Neuronal stem cell (in vitro differentiated cells): ENCODE data around the gene LRRC75B.
A peak's percentile ranks its signal among the peaks of the same experiment; 100 is the strongest.
"Not testable (repeated sequence)": the region's sequence is repeated elsewhere in the genome, so short reads cannot be mapped to it uniquely, and the experiment has no call there.

Source experiments
- DNase-seq: peaks from one replicate; pipeline ENCODE4 v3.0.0-alpha.2; 2013; ENCODE audit warnings: low spot score
- H2AFZ ChIP-seq: one replicate; pipeline ENCODE4 v1.6.1; 2013; ENCODE audit warnings: mild to moderate bottlenecking, low read length, inconsistent platforms
- H2AK5ac ChIP-seq: 2 replicates; pipeline ENCODE4 v1.6.1; 2013; ENCODE audit warnings: low read depth, mild to moderate bottlenecking, inconsistent platforms, low read length, moderate library complexity, mixed read lengths
- H2BK120ac ChIP-seq: 2 replicates; pipeline ENCODE4 v1.6.1; 2013; ENCODE audit warnings: low read depth, mild to moderate bottlenecking, inconsistent platforms, low read length, moderate library complexity, mixed read lengths
- H2BK12ac ChIP-seq: one replicate; pipeline ENCODE4 v1.6.1; 2013; ENCODE audit warnings: low read length, inconsistent platforms
- H2BK15ac ChIP-seq: 2 replicates; pipeline ENCODE4 v1.6.1; 2013; ENCODE audit warnings: mild to moderate bottlenecking, low read length, inconsistent platforms, mixed read lengths
- H2BK5ac ChIP-seq: one replicate; pipeline ENCODE4 v1.6.1; 2013; ENCODE audit warnings: inconsistent platforms, mild to moderate bottlenecking, low read length, moderate library complexity
- H3K14ac ChIP-seq: one replicate; pipeline ENCODE4 v1.6.1; 2013; ENCODE audit warnings: low read length, inconsistent platforms
- H3K18ac ChIP-seq: 2 replicates; pipeline ENCODE4 v1.6.1; 2013; ENCODE audit warnings: low read length, inconsistent platforms
- H3K23ac ChIP-seq: 2 replicates; pipeline ENCODE4 v1.6.1; 2013; ENCODE audit warnings: low read depth, mild to moderate bottlenecking, mixed read lengths, low read length, inconsistent platforms; ENCODE audit not compliant: poor library complexity
- H3K27ac ChIP-seq: replicated peaks from 3 replicates; pipeline ENCODE4 v1.5.1; 2013; ENCODE audit warnings: low read length, inconsistent platforms
- H3K27me3 ChIP-seq, 3 experiments: 2 replicates each; pipeline ENCODE4 v1.6.1; 2013; ENCODE audit warnings: low read length in 3 of 3, mild to moderate bottlenecking in 2 of 3, inconsistent platforms in 1 of 3, low read depth in 1 of 3, mixed read lengths in 1 of 3, moderate library complexity in 1 of 3; ENCODE audit not compliant: control insufficient read depth in 3 of 3, insufficient read depth in 3 of 3
- H3K36me3 ChIP-seq, 2 donors: replicated peaks in 1 of 2; 2 replicates each; pipeline ENCODE4 v1.6.1; 2013; ENCODE audit warnings: low read length in 2 of 2; ENCODE audit not compliant: control insufficient read depth in 2 of 2, insufficient read depth in 2 of 2
- H3K4ac ChIP-seq: 2 replicates; pipeline ENCODE4 v1.6.1; 2013; ENCODE audit warnings: inconsistent platforms, mild to moderate bottlenecking, low read length, moderate library complexity
- H3K4me1 ChIP-seq, 2 donors: 1 replicate in 1 of 2; 2 replicates in 1 of 2; pipeline ENCODE4 v1.6.1; 2013; ENCODE audit warnings: low read length in 2 of 2, low read depth in 1 of 2; ENCODE audit not compliant: control insufficient read depth in 2 of 2, insufficient read depth in 1 of 2
- H3K4me2 ChIP-seq: one replicate; pipeline ENCODE4 v1.6.1; 2013; ENCODE audit warnings: mild to moderate bottlenecking, low read length, inconsistent platforms; ENCODE audit not compliant: insufficient read depth, poor library complexity, severe bottlenecking
- H3K4me3 ChIP-seq, 2 donors: 2 replicates each; pipeline ENCODE4 v1.5.1; 2013; ENCODE audit warnings: low read length in 2 of 2, mild to moderate bottlenecking in 2 of 2, inconsistent platforms in 1 of 2, moderate library complexity in 1 of 2
- H3K79me1 ChIP-seq: one replicate; pipeline ENCODE4 v1.6.1; 2013; ENCODE audit warnings: low read depth, mild to moderate bottlenecking, inconsistent platforms, low read length, moderate library complexity
- H3K9ac ChIP-seq: one replicate; pipeline ENCODE4 v1.6.1; 2013; ENCODE audit warnings: mild to moderate bottlenecking, low read depth, low read length, inconsistent platforms; ENCODE audit not compliant: poor library complexity
- H3K9me3 ChIP-seq, 2 donors: replicated peaks in 1 of 2; 2 replicates each; pipeline versions ENCODE3 to v1.6.1; 2013; ENCODE audit warnings: low read length in 2 of 2, mild to moderate bottlenecking in 2 of 2, inconsistent platforms in 1 of 2, low read depth in 1 of 2, mixed read lengths in 1 of 2, moderate library complexity in 1 of 2; ENCODE audit not compliant: control insufficient read depth in 2 of 2, insufficient read depth in 1 of 2
- H4K8ac ChIP-seq: one replicate; pipeline ENCODE4 v1.6.1; 2013; ENCODE audit warnings: low read depth, mild to moderate bottlenecking, inconsistent platforms, low read length, moderate library complexity
- H4K91ac ChIP-seq: one replicate; pipeline ENCODE4 v1.6.1; 2013; ENCODE audit warnings: low read length, low read depth, mild to moderate bottlenecking, inconsistent platforms; ENCODE audit not compliant: poor library complexity
- WGBS, 2 donors: extraction: QIAGEN DNeasy Blood & Tissue Kit; methylation state at CpG; one replicate each; pipeline ENCODE4 v1.1.7; 2013; ENCODE audit warnings: missing lambda C conversion rate in 2 of 2, mixed read lengths in 1 of 2; ENCODE audit not compliant: insufficient read length in 2 of 2, insufficient replicate concordance in 1 of 2; ENCODE audit errors: extremely low coverage in 2 of 2; 5-methylcytosine and 5-hydroxymethylcytosine counted together

The LRRC75B gene

DNA sequence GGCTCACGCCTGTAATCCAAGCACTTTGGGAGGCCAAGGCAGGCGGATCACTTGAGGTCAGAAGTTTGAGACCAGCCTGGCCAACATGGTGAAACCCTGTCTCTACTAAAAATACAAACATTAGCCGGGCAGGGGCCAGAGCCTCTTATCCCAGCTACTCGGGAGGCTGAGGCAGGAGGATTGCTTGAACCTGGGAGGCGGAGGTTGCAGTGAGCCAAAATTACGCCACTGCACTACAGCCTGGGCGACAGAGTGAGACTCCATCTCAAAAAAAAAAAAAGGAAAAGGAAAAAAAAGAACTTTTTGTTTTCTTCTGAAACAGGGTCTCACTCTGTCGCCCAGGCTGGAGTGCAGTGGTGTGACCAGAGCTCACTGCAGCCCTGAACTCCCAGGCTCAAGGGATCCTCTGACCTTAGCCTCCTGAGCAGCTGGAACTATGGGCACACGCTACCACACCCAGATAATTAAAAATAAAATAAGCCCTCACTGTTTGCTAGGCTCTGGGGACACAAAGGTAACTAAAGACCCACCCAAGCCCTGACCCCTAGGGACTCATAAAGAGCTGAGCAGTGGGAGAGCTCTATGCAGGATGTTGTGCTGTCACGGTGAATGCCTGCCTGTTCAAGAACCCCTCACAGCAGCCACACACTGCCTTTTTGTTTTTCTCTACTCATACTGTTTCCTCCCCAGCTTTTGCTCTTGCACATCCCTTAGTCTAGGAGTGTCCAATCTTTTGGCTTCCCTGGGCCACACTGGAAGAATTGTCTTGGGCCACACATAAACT is 40.2 kb downstream of the LRRC75B start:
- H3K14ac ChIP-seq, H2AFZ ChIP-seq, H2AK5ac ChIP-seq, H4K8ac ChIP-seq, H3K9ac ChIP-seq, H2BK15ac ChIP-seq, H2BK120ac ChIP-seq, H3K27ac ChIP-seq, H3K23ac ChIP-seq, H3K4ac ChIP-seq, H3K18ac ChIP-seq, H3K9me3 ChIP-seq, H4K91ac ChIP-seq, H2BK12ac ChIP-seq, H3K4me2 ChIP-seq, H2BK5ac ChIP-seq, H3K27me3 ChIP-seq, DNase-seq: not testable (repeated sequence)
- no CpG with 5 or more reads among the region's 10 CpGs for WGBS, 2 donors
- H3K4me1 ChIP-seq = peaks cover 11 to 18% of the 10 kb centered on the region in 2 donors
- H3K79me1 ChIP-seq = peaks cover 32% of the 10 kb centered on the region
- peaks cover 15 to 52% of the 10 kb centered on the region in 2 donors for H3K36me3 ChIP-seq
- H3K4me3 ChIP-seq = peak overlapping the region in 1 of 2 donors; percentile 90

DNA sequence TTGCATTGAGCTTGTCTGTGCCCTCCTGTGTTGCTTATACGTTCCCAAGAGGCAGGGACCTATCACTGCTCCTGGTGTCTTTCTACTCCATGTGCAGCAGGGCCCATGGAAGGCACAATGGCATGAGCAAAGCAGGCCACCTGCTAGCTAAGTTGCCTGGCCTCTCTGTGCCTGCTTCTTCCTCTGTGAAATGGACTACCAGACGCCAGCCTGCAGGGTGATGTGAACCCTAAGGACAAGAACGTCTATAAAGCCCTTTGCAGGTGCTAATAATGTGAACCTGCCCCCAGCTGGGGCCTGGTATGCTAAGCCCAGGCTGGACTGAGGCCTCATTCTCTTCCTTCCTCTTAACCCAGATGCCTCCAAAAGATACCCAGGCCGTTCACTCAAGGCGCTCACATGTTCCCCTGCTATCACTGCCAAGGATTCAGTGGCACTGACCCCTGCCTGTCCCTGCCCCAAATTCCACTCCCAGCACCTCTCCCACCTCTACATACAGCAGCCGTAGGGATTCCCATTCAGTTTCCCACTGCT is 41.9 kb downstream of the LRRC75B start:
- Histone ChIP-seq H4K8ac (no peak overlapping the region), H2AK5ac (no peak overlapping the region), H3K4ac (no peak overlapping the region), H3K9me3 (peaks cover 0 to 2% of the 10 kb centered on the region in 2 donors), H4K91ac (no peak overlapping the region), H3K4me3 (no peak overlapping the region), H3K27ac (no peak overlapping the region), H2BK120ac (no peak overlapping the region), H3K18ac (no peak overlapping the region), H3K4me2 (no peak overlapping the region), H2BK15ac (no peak overlapping the region), H3K23ac (no peak overlapping the region), H3K14ac (no peak overlapping the region), H3K27me3 (no peaks in the 10 kb centered on the region), H3K4me1 (peaks cover 8% of the 10 kb centered on the region in 2 donors), H3K36me3 (peaks cover 26 to 57% of the 10 kb centered on the region in 2 donors), H2BK5ac (peak overlapping the region; percentile 61), H3K79me1 (peaks cover 36% of the 10 kb centered on the region), H2AFZ (no peak overlapping the region), H2BK12ac (no peak overlapping the region), H3K9ac (no peak overlapping the region)
- WGBS, 2 donors = no CpG with 5 or more reads among the region's 6 CpGs
- no peak for DNase-seq

DNA sequence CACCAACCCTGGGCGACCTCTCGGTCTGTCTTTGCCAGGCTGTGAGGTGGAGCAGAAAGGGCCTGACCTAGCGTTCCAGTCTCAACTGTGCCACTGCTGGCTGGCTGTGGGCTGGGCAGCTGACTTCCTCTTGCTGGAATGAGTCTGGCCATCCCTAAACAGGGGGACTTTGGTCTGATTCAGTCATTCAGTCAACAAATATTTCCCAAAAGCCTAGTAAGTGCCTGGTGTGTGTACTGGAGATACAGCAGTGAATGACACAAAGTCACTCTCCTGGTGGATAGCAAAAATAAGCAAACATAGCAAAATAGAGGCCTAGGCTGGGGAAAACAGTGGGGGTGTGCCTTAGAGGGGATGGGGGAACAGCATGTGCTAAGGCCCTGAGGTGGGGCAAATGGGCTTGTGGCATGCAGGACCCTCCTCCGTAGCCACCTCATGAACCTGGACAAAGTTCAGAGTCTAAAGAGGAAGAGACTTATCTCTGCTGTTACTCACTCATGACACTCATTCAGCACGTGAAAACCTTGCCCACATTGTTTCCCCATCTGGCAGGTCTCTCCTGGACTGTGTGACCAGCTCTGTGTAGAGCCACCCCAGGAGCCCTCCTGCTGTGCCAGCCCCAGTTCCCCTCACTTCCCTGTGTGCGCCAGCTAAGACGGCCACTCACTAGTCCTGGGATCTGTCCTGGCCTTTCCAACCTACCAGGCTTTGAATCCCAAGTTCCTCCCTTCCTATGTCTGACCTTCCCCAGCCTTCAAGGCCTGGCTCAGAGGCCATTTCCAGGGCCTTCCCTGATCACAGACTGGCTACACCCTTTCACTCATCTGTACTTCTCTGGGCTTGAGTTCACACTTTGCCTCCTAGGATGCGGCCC is 42.6 kb downstream of the LRRC75B start:
- Histone ChIP-seq H4K91ac (no peak overlapping the region), H3K9me3 (peaks cover 0 to 2% of the 10 kb centered on the region in 2 donors), H3K4ac (no peak overlapping the region), H3K4me3 (no peak overlapping the region), H3K18ac (no peak overlapping the region), H2AFZ (no peak overlapping the region), H2AK5ac (no peak overlapping the region), H3K23ac (no peak overlapping the region), H3K27me3 (no peaks in the 10 kb centered on the region), H3K4me2 (no peak overlapping the region), H3K14ac (no peak overlapping the region), H2BK12ac (no peak overlapping the region), H2BK120ac (no peak overlapping the region), H4K8ac (peak overlapping the region; percentile 24), H3K4me1 (peaks cover 8% of the 10 kb centered on the region in 2 donors), H3K27ac (no peak overlapping the region), H2BK15ac (no peak overlapping the region), H2BK5ac (no peak overlapping the region), H3K36me3 (peaks cover 27 to 59% of the 10 kb centered on the region in 2 donors), H3K9ac (no peak overlapping the region), H3K79me1 (peaks cover 36% of the 10 kb centered on the region)
- DNase-seq = no peak
- no CpG with 5 or more reads among the region's 8 CpGs for WGBS, 2 donors

DNA sequence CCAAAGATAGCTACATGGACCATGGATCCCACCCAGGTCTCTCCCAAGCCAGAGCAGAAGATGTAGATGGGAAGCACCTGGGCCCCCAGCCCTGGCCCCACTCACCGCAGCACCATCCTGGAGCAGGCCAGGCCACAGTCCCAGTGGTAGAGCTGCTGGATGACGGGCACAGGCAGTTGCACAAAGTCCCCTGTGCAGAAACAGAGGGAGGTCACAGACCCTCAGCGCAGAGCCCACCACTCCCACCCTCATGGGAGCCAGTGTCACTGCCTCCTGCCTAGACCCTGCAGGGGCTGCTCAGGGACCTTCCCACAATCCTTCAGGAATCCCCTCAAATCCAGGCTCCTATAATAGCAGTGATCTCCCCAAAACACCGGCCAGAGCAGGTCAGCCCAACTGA is 44.1 kb downstream of the LRRC75B start:
- H3K4me1 ChIP-seq = peaks cover 3 to 7% of the 10 kb centered on the region in 2 donors
- peaks cover 0 to 2% of the 10 kb centered on the region in 2 donors for H3K9me3 ChIP-seq
- H3K4ac ChIP-seq = no peak overlapping the region
- H3K79me1 ChIP-seq = peaks cover 29% of the 10 kb centered on the region
- no peak overlapping the region for H4K91ac ChIP-seq
- H3K14ac ChIP-seq = no peak overlapping the region
- no peak overlapping the region for H3K18ac ChIP-seq
- H3K4me2 ChIP-seq = no peak overlapping the region
- no peak overlapping the region for H2AFZ ChIP-seq
- no peak overlapping the region for H3K23ac ChIP-seq
- H3K9ac ChIP-seq = no peak overlapping the region
- H3K36me3 ChIP-seq = peaks cover 36 to 73% of the 10 kb centered on the region in 2 donors
- H3K27ac ChIP-seq = no peak overlapping the region
- no peaks in the 10 kb centered on the region for H3K27me3 ChIP-seq
- WGBS, 2 donors = no CpG with 5 or more reads among the region's 4 CpGs
- no peak overlapping the region for H4K8ac ChIP-seq
- DNase-seq = no peak
- no peak overlapping the region for H2BK120ac ChIP-seq
- no peak overlapping the region for H2BK15ac ChIP-seq
- H3K4me3 ChIP-seq = no peak overlapping the region
- no peak overlapping the region for H2BK5ac ChIP-seq
- H2AK5ac ChIP-seq = no peak overlapping the region
- H2BK12ac ChIP-seq = no peak overlapping the region
